ENCODE data around the gene ITIH5.

The ITIH5 gene

DNA sequence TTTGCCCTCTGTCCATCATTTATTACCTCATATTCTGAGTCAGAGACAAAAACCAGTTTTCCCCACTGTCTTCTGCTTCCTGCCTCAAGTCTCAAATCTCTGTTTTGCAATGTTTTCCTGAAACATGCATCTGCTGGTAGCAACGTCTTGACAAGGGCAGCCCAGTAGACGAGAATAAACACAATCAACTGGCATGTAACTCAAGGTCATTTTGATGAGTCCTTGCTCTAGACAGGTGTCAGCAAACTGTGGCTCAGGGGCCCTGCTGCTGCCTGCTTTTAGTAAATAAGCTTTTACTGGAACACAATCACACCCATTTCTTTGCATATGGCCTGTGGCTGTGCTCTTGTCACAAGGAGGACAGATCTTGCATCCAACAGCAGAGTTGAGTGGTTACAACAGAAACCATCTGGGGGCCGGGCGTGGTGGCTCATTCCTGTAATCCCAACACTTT, 59.8 kb downstream of the ITIH5 start:
- TF ChIP-seq, protein P1, sequence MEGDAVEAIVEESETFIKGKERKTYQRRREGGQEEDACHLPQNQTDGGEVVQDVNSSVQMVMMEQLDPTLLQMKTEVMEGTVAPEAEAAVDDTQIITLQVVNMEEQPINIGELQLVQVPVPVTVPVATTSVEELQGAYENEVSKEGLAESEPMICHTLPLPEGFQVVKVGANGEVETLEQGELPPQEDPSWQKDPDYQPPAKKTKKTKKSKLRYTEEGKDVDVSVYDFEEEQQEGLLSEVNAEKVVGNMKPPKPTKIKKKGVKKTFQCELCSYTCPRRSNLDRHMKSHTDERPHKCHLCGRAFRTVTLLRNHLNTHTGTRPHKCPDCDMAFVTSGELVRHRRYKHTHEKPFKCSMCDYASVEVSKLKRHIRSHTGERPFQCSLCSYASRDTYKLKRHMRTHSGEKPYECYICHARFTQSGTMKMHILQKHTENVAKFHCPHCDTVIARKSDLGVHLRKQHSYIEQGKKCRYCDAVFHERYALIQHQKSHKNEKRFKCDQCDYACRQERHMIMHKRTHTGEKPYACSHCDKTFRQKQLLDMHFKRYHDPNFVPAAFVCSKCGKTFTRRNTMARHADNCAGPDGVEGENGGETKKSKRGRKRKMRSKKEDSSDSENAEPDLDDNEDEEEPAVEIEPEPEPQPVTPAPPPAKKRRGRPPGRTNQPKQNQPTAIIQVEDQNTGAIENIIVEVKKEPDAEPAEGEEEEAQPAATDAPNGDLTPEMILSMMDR (IDR thresholded peaks at IDR 0.05) = no peak

DNA sequence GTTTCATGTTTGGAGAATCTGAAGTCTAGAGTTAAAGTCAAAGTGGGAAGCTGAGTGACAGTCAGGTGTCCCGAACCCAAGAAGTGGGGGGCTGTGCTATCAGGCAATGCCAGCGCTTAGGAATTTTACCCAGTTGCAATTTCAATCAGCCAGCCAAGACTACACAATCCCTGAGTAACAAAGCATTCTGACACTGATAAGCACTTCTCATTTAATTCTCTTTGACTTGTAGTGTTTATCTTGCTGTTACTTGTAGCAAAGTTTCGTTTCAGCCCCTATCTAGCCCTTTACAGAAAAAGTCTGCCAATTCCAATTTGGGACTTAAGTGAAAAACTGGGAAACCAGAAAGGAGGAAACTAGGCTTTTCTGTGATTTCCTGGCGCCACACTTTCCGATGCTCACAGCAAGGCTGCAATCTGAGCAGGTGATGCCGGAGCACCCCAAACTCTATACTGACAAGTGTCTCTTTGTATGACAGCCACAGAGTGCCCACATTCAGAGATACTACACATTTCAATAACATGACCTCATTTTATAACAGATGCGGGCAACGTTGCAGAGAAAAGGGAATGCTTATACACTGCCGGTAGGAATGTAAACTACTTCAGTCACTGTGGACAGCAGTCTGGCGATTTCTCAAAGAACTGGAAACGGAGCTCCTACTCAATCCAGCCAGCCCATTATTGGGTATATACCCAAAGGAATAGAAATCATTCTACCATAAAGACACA, 61.0 kb downstream of the ITIH5 start:
- TF ChIP-seq, protein P1 (IDR thresholded peaks at IDR 0.05) = no peak

DNA sequence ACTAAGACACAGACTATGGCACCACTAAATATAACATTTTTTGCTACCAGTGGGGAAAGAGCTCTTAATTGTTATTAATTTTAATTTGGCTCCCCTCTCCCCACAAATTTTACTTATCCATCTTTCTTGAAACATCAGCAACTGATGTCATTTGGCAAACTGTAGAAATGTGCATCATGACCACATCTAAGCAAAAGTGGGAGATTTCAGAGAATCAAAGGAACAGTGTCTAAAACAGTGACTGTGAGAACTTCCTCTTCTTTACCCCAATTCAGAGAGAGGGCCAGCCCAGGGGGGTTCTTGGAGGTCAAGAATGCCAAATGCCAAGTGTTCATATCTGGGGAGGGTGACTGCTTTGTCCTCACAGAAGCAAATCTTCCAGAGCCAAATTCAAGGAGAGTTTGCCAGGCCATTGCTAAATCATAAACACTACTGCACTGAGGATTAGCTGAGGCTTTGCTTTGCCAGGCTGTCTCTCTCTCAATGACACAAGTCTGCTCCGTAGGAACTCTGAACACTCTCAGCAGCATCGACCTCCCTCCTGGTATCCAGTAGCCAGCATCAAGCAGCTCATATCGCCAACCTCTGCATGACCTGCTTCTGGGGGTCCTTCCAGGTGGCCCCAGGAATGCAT, 65.6 kb downstream of the ITIH5 start:
- TF ChIP-seq, protein P1 (IDR thresholded peaks at IDR 0.05) = no peak

DNA sequence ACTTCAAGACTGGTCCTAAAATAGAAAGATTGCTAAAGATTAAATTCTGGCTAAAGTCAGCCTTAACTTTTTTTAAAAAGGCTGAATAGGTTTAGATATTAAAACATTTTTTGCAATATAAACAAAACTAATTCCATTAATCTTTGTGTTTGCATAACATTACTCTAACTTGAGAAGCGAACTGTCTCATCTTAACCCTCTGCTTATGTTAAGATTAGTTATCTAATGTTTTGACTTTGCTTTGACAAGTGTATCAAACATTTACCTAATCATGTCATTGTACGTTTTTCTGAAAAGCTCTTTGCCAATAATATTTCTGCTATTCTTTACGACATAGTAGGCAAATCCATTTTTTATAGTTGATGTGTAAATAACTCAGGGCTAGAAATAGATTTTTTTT, 68.0 kb downstream of the ITIH5 start:
- TF ChIP-seq, protein P1 (IDR thresholded peaks at IDR 0.05) = no peak

DNA sequence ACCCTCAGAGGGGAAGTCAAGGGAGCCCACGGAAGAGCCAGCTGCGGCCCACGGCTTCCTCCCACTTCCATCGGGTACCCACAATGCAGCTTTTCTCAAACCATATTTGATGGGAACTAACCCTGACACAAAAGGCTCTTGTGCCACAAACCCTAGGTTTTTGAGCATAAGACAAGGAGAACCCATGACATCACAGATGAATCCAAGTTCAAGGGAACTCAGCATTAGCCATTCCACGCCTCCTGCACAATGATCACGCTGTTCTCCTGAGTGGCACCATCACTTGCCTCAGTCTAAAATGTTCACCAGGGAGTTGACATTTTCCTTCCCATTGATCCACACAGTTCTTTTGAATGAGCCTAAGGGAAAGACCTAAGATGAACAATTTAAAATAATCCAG, 70.4 kb downstream of the ITIH5 start:
- TF ChIP-seq, protein P1 (IDR thresholded peaks at IDR 0.05) = no peak

DNA sequence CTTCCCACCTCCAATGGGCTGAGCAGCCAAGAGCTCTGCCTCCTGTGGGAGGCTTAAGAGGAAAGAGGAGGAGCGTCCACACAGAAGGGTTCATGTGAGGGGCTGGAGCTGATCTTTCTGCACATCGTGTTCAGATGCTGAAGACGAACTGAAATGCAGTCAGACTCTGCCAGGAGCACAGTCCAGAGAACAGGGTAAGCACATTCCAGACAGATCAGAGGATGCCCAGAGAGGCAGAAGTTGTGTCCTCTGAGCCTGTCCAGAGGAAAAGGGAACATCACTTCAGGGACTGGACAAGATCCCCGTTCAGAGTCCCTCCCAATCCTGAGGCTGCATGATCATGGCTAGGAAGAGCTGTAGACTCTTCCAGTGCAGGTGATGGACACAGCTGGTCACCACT, 72.9 kb downstream of the ITIH5 start:
- TF ChIP-seq, protein P1 (IDR thresholded peaks at IDR 0.05) = no peak

DNA sequence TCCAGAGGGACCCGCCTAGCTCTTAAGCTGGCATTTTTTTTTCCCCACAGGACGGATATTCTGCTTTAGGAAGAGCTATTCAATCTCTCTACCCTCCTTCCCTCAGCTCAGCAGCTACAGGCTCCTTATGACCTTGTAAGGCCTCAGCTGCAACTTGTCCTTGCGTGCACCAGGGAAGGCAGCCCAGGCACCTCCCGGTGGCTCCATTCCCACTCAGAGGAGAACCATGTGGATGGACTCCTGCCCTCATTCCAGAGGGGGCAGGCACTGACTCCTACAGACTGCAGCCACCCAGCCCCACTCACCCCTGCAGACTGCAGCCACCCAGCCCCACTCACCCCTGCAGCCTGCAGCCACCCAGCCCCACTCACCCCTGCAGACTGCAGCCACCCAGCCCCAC, 73.7 kb downstream of the ITIH5 start:
- TF ChIP-seq, protein P1 (IDR thresholded peaks at IDR 0.05) = no peak

Measured in LNCAP (cell line).